CD4-positive, alpha-beta T cell treated with Interleukin-2 at 100 ng/mL for 4 hours (primary cell): ENCODE data around the gene USP6NL.
"Not testable (repeated sequence)": the region's sequence is repeated elsewhere in the genome, so short reads cannot be mapped to it uniquely, and the experiment has no call there.

Experiments used
- DNase-seq: peaks from one replicate; pipeline ENCODE4 v3.0.0-alpha.2; 2020; ENCODE audit warnings: low spot score

The USP6NL gene

GRCh38 chr10:11515596-11516430 lies 95.6 kb downstream of the USP6NL start:
- DNase-seq = peak; percentile 60

DNA sequence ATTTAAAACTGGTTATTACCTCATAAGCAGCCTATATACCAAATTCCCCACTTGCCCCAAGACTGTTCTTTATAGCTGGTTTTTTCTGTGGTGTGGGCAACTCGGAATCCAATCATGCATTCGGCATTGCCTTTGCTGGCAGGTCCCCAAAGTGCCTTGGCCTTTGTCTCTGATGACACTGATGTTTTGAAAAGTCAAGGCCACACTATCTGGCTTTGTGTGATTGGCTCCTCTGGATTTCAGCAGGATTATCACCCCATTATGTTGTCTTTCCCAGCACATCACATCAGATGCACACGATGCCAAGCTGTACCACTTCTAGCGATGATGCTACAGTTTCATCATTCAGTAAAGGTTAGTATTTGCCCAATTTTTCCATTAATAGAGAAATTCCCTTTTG lies 97.7 kb downstream of the USP6NL start:
- no peak for DNase-seq

DNA sequence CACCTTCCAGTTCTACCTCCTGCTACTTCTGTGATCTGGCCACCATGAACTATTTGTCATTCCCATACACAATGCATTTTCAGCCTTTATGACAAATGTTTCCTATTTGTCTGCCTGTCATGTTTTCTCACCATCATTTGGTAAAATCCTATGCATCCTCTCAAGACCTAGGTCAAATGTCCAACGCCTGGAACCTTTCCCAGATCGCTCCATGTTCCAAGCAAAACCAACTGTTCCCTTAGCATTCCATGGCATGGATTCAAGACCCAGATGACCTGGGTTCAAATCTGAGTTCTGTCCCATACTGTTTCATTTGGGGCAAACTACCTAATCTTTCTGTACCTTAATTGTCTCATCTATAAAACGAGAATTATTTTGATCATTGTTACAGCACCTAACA lies 98.9 kb downstream of the USP6NL start:
- no peak for DNase-seq

- no peak for DNase-seq
These were observed 100.1 kb downstream of the USP6NL start for GRCh38 chr10:11511321-11511720.

GRCh38 chr10:11510736-11511135 lies 100.7 kb downstream of the USP6NL start:
- DNase-seq = no peak

GRCh38 chr10:11510281-11510680 lies 101.2 kb downstream of the USP6NL start:
- no peak for DNase-seq

DNA sequence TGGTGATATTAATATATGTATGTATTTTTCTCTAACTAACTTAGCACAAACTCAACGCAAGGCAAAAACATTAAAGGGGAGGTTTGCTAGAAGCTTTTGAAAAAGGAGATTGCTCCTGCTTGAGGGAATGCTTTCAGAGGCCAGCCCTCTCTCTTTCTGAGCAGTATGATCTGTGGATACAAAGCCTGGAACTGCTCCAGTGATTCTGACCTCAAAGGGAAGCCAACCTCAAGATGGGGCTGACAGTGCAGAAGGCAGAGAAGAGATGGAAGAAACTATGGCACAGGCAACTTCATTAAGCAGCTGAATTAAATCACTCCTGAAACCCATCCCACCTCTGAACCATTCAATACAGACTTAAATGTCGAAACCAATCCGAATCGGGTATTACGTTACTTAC lies 102.4 kb downstream of the USP6NL start:
- DNase-seq = no peak

- no peak for DNase-seq
These were observed 105.1 kb downstream of the USP6NL start for GRCh38 chr10:11506247-11506789.

- no peak for DNase-seq
These were observed 105.8 kb downstream of the USP6NL start for GRCh38 chr10:11505639-11506038.

GRCh38 chr10:11504566-11505285 lies 106.7 kb downstream of the USP6NL start:
- no peak for DNase-seq

DNA sequence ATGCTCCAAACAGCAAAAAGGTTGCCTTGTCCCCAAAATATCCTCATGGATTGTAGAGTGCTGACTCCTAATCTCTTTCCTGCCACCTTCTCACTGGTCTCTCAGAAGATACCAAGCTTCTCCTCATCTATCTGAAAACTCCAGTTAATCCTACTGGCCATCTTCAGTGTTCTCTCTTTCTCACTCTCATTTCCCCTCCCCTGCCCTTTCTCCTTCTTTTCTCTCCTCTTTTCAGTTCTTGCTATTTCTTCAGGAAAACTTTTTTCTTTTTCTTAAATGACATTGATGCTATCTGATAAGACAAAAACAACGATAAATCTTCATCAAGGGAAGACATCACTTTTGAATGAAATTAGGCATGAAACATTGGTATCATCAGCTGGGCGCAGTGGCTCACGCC lies 109.8 kb downstream of the USP6NL start:
- DNase-seq = no peak

DNA sequence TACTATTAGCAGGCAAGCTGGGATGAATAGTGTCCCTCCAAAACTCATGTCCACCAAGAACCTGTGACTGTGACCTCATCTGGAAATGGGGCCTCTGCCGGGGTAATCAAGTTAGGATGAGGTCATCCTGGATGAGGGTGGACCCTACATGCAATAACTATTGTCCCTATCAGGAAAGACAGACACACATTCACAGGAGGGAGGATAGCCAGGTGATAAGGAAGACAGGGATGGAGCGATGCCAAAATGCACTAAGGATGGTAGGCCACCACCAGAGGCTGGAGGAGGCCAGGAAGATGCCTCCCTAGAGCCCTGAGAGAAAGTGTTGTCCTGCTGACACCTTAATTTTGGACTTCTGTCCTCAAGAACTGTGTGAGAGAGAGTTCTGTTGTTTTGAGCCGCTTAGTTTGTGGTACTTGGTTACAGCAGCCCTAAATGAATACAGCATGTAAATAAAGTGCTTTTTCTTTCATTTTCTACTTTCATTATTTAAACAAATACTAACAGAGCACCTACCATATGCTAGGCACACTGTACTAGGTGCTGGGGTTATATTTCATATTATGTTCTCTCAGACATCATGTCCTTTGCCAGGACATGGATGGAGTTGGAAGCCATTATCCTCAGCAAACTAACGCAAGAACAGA lies 111.9 kb downstream of the USP6NL start:
- no peak for DNase-seq

- DNase-seq = no peak
These were observed 113.1 kb downstream of the USP6NL start for GRCh38 chr10:11498399-11498798.

DNA sequence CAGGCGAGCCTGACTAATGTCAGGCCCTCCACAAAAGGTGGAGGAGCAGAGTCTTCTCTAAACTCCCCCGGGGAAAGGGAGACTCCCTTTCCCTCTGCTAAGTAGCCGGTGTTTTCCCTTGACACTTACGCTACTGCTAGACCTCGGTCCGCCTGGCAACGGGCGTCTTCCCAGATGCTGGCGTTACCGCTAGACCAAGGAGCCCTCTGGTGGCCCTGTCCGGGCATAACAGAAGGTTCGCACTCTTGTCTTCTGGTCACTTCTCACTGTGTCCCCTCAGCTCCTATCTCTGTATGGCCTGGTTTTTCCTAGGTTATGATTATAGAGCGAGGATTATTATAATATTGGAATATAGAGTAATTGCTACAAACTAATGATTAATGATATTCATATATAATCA lies 116.5 kb downstream of the USP6NL start:
- not testable (repeated sequence) for DNase-seq

DNA sequence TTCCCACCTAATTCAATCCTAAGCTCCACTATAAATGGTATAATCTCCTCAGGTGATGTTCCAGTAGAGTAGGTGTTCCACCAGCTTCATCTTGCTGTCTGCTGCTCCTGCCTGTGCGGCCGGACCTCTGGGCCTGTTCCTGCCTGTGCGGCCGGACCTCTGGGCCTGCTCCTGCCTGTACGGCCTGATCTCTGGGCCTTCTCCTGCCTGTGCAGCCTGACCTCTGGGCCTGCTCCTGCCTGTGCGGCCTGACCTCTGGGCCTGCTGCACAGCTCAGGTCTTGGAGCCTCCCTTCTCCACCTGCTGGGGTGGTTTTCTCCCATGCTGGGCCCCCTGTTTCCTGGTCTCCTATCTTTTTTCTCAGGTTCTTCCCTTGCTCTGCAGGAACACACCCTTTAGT lies 117.8 kb downstream of the USP6NL start:
- DNase-seq = no peak

DNA sequence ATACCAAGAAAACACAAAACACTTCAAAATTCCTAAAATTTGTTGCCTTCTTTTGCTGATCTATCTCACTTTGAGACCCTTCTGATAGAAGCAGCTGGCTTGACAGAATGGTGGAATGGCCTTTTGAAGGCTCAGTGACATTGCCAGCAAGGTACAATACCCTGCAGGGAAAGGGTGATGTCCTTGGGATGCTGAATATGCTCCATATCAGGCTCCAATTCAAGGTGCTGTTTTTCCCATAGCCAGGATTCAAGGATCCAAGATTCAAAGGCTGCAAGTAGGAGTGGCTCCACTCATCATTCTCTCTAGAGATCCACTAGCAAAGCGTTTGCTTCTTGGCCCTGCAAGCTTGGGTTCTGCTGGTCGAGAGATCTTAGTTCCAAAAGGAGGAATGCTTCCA lies 120.4 kb downstream of the USP6NL start:
- no peak for DNase-seq

- no peak for DNase-seq
These were observed 121.9 kb downstream of the USP6NL start for GRCh38 chr10:11489591-11489990.

GRCh38 chr10:11488126-11488525 lies 123.3 kb downstream of the USP6NL start:
- no peak for DNase-seq

DNA sequence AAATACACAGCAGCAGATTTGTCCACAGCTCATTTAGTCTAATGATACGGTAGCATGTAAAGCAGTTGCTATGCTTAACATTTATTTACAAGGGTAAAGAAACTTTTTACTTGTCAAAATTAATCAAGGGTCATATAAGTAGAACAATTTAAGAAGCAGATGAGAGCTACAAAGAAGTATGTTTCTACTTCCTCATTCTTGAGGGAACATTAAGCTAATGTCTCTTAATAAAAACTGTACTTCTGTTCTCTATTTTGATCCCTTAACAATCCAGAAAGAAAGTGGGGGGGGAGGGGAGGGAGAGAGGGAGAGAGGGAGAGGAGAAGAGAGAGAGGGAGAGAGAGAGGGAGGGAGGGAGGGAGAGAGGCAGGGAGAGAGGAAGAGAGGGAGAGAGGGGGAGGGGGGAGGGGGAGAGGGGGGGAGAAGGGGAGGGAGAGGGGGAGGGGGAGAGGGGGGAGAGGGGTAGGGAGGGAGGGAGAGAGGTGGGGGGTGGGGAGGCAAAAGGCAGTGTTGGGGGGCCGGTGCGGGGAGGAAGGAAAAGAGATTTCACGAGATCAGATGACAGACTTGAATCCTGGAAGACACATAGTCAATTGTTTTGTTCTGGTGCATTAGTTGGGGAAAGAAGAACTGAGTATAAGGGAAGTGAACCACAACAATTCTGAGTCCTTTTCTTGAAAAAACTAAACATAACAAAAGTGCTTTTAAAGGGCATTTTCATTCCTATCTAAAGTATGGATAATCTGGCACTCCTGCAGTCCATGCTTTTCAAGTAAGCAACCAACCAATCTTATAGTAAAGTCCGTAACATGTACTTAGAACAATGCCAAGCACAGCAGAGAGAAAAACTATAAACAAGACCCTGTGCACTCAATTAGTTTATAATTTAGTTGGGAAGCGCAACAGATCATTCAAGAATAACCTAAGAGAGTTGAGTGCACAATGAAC lies 128.0 kb downstream of the USP6NL start:
- no peak for DNase-seq

DNA sequence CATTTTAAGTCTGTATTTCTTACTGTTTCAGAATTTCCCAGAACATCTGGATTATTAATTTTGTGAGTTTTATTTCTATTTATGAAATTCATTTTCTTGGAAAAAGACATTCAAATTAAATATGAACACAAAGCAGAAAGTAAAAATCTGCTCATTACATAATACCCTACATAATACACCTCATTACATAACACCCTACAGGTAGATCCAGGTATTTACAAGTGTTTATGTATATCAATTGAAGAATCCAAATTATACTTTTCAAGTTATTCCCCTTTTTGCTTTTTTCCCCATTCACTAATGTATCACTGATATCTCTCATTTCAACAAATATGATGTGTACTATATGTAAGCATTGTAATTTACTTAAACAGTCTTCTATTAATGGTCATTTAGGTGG lies 129.1 kb downstream of the USP6NL start:
- DNase-seq = no peak

DNA sequence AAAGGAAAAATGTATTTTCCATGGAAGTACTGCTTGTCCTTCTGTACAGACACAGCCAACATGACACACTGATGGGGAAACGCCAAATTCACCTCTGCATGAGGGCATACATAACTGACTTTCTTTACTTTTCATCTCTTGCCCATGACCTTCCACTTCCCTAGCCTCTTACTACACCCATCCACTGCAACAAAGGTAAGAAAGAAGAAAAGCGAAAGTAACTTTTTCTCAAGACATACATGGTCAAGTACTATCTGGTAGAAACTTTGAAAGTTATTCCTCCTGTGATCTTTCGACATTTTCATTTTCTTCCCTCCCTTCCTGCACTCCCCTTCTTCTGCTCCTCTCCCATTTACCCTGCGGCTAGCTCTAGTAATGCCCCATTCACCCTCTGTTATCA lies 130.8 kb downstream of the USP6NL start:
- no peak for DNase-seq

- DNase-seq = no peak
These were observed 132.2 kb downstream of the USP6NL start for GRCh38 chr10:11479300-11479699.
